ENCODE measurements around the gene TPO. TPM values are rescaled to one million over a fixed set of nuclear protein-coding genes. Genes with fewer than 3 reads are reported as not detected.

Gene TPO
- total RNA-seq, 1 experiment from 2014 or later: not detected

GRCh38 chr2:1398191-1398590, 15.1 kb upstream of the TPO start:
- Mint-ChIP-seq H3K27ac (no peak overlapping the region), H3K36me3 (ENCODE audit: insufficient read depth in 1 of 3, low read depth in 3 of 3) (peaks cover 0 to 3% (median 2%) of the 10 kb centered on the region in 3 experiments; a peak in 3 of 7 replicates), H3K9me3 (peaks cover 0 to 9% of the 10 kb centered on the region in 2 experiments; a peak in 2 of 5 replicates), H3K4me3 (no peak overlapping the region), H3K27me3 (ENCODE audit: low read depth) (peaks cover 20% of the 10 kb centered on the region), H3K4me1 (peaks cover 0 to 12% of the 10 kb centered on the region in 2 experiments; a peak in 1 of 4 replicates)
- no peak overlapping the region for H3K23ac ChIP-seq (ENCODE audit: insufficient read length, low read depth, low read length)
- no peaks in the 10 kb centered on the region for H3K79me2 ChIP-seq (ENCODE audit: insufficient read depth, low read length)
- no peak overlapping the region for H2BK15ac ChIP-seq (ENCODE audit: low read depth, low read length)
- H3K27ac ChIP-seq (ENCODE audit: insufficient read length, low read depth, low read length): no peak overlapping the region
- no peak overlapping the region for H3T11ph ChIP-seq (ENCODE audit: low read length)
- H4K20me1 ChIP-seq (ENCODE audit: control insufficient read depth, insufficient read depth, insufficient read length): no peaks in the 10 kb centered on the region
- H2AFZ ChIP-seq (ENCODE audit: low read length): no peak overlapping the region
- no peak overlapping the region for H2BK5ac ChIP-seq (ENCODE audit: insufficient read length, low read length)
- no peaks in the 10 kb centered on the region for H3K79me1 ChIP-seq (ENCODE audit: insufficient read depth, low read depth, low read length, poor library complexity, severe bottlenecking)
- no peak overlapping the region for H2AK5ac ChIP-seq (ENCODE audit: insufficient read length, low read length)
- no peak overlapping the region for H4K91ac ChIP-seq (ENCODE audit: insufficient read length, low read depth, low read length)
- no peaks in the 10 kb centered on the region for H3K27me3 ChIP-seq (ENCODE audit: insufficient read depth, low read length)
- WGBS (ENCODE audit: extremely low coverage, insufficient read length, low lambda C conversion rate): no CpG with 5 or more reads among the region's 7 CpGs
- no peak overlapping the region for H2BK12ac ChIP-seq (ENCODE audit: insufficient read length, low read depth, low read length)
- no peak overlapping the region for H3K4ac ChIP-seq (ENCODE audit: low read depth, low read length)
- DNase-seq: no peak
- H4K8ac ChIP-seq (replicated peaks; ENCODE audit: insufficient read length, low read depth, low read length): no peak overlapping the region
- H2BK20ac ChIP-seq (ENCODE audit: low read depth, low read length, poor library complexity, severe bottlenecking): no peak overlapping the region
- no peak overlapping the region for H3K56ac ChIP-seq (ENCODE audit: insufficient read length, low read depth, low read length)
- no peak overlapping the region for H3K4me2 ChIP-seq (ENCODE audit: insufficient read depth, insufficient read length, low read length)
- H2BK120ac ChIP-seq (ENCODE audit: low read depth, low read length, poor library complexity, severe bottlenecking): no peak overlapping the region
- H3K4me1 ChIP-seq (ENCODE audit: insufficient read depth, low read length): no peaks in the 10 kb centered on the region
- no peak overlapping the region for H3K9ac ChIP-seq (ENCODE audit: extremely low read depth, insufficient read length, low read length)
- no peak overlapping the region for H3K18ac ChIP-seq (ENCODE audit: insufficient read length, low read depth, low read length)
- no peak for TF ChIP-seq CTCF (conservative IDR thresholded peaks at IDR 0.05)
- no peak overlapping the region for H3K14ac ChIP-seq (ENCODE audit: insufficient read depth, low read length)
- no peaks in the 10 kb centered on the region for H3K9me3 ChIP-seq (ENCODE audit: control insufficient read depth, low read depth, low read length)
- no peaks in the 10 kb centered on the region for H3K23me2 ChIP-seq (ENCODE audit: insufficient read length, low read depth, low read length, poor library complexity, severe bottlenecking)
- H4K5ac ChIP-seq (ENCODE audit: insufficient read length, low read depth, low read length): no peak overlapping the region

All from H9 (cell line).